ENCODE data around the gene PIGBOS1.
"Not testable (repeated sequence)": the region's sequence is repeated elsewhere in the genome, so short reads cannot be mapped to it uniquely, and the experiment has no call there.

The PIGBOS1 gene

GRCh38 chr15:55318588-55319494, at the start of gene PIGBOS1, which contains the start of gene PIGB:
Gene PIGBOS1 (minus strand): TSS chr15:55319123. CDS start chr15:55317792, 1,331 bp downstream.
Gene PIGB (plus strand): TSS chr15:55319222. CDS start chr15:55319251, 29 bp downstream.
- DNase-seq (ENCODE audit: low read depth), result peak; percentile 80

- DNase-seq (ENCODE audit: low read depth), result no peak
Observed at GRCh38 chr15:55366981-55367380, 48.1 kb upstream of the PIGBOS1 start.

- DNase-seq (ENCODE audit: low read depth), result no peak
Observed at GRCh38 chr15:55362641-55363040, 43.7 kb upstream of the PIGBOS1 start.

- no peak for DNase-seq (ENCODE audit: low read depth)
Observed at GRCh38 chr15:55361048-55361447, 42.1 kb upstream of the PIGBOS1 start.

GRCh38 chr15:55360256-55360655, 41.3 kb upstream of the PIGBOS1 start:
- DNase-seq (ENCODE audit: low read depth), result no peak

GRCh38 chr15:55358471-55358870, 39.5 kb upstream of the PIGBOS1 start:
- no peak for DNase-seq (ENCODE audit: low read depth)

GRCh38 chr15:55357774-55358173, 38.9 kb upstream of the PIGBOS1 start:
- DNase-seq (ENCODE audit: low read depth), result peak; percentile 33

GRCh38 chr15:55356985-55357585, 38.2 kb upstream of the PIGBOS1 start:
- no peak for DNase-seq (ENCODE audit: low read depth)

GRCh38 chr15:55353025-55353424, 34.1 kb upstream of the PIGBOS1 start:
- no peak for DNase-seq (ENCODE audit: low read depth)

GRCh38 chr15:55349282-55349681, 30.4 kb upstream of the PIGBOS1 start:
- DNase-seq (ENCODE audit: low read depth), result no peak

GRCh38 chr15:55348281-55348778, 29.4 kb upstream of the PIGBOS1 start:
- DNase-seq (ENCODE audit: low read depth), result no peak

GRCh38 chr15:55344206-55344605, 25.3 kb upstream of the PIGBOS1 start:
- no peak for DNase-seq (ENCODE audit: low read depth)

GRCh38 chr15:55343168-55343567, 24.2 kb upstream of the PIGBOS1 start:
- DNase-seq (ENCODE audit: low read depth), result no peak

GRCh38 chr15:55337160-55337559, 18.2 kb upstream of the PIGBOS1 start:
- DNase-seq (ENCODE audit: low read depth), result no peak

GRCh38 chr15:55334997-55335396, 16.1 kb upstream of the PIGBOS1 start:
- DNase-seq (ENCODE audit: low read depth), result no peak

- no peak for DNase-seq (ENCODE audit: low read depth)
Observed at GRCh38 chr15:55334371-55334770, 15.4 kb upstream of the PIGBOS1 start.

GRCh38 chr15:55327387-55327786, 8.5 kb upstream of the PIGBOS1 start:
- DNase-seq (ENCODE audit: low read depth), result no peak

- DNase-seq (ENCODE audit: low read depth), result no peak
Observed at GRCh38 chr15:55322467-55322866, 3.5 kb upstream of the PIGBOS1 start.

- no peak for DNase-seq (ENCODE audit: low read depth)
Observed at GRCh38 chr15:55320963-55321362, 2.0 kb upstream of the PIGBOS1 start.

GRCh38 chr15:55320238-55320550, 1.3 kb upstream of the PIGBOS1 start:
- DNase-seq (ENCODE audit: low read depth), result no peak

GRCh38 chr15:55319537-55320237, 764 bp upstream of the PIGBOS1 start:
- DNase-seq (ENCODE audit: low read depth), result peak; percentile 70

- not testable (repeated sequence) for DNase-seq (ENCODE audit: low read depth)
Observed at GRCh38 chr15:55302801-55303200, 16.1 kb downstream of the PIGBOS1 start.

GRCh38 chr15:55297315-55297714, 21.6 kb downstream of the PIGBOS1 start:
- no peak for DNase-seq (ENCODE audit: low read depth)
